Uterus (tissue), 4 donors: ENCODE results near the gene FSTL3. TPM values are rescaled to one million over a fixed set of nuclear protein-coding genes. Genes with fewer than 3 reads are reported as not detected.

ENCODE experiments used
- DNase-seq, 2 donors: peaks; one replicate each; pipeline ENCODE4 v3.0.0-alpha.2; 2019 to 2020
- H3K27ac ChIP-seq, 2 donors: fragments of 200-600 bp; sonication (generic); 1 replicate in 1 of 2; 2 replicates in 1 of 2; pipeline ENCODE4 v1.5.1; 2016 to 2018
- H3K27me3 ChIP-seq, 2 donors: fragments of 200-600 bp; sonication (generic); one replicate each; pipeline ENCODE4 v1.5.1; 2018 to 2019; ENCODE audit warnings: control low read depth in 1 of 2
- H3K36me3 ChIP-seq, 2 donors: fragments of 200-600 bp; sonication (generic); one replicate each; pipeline ENCODE4 v1.5.1; 2019; ENCODE audit warnings: control low read depth in 1 of 2
- H3K4me1 ChIP-seq, 2 donors: fragments of 200-600 bp; sonication (generic); one replicate each; pipeline ENCODE4 v1.5.1; 2018 to 2019; ENCODE audit warnings: control low read depth in 1 of 2
- H3K4me3 ChIP-seq, 2 donors: fragments of 200-600 bp; sonication (generic); 1 replicate in 1 of 2; 2 replicates in 1 of 2; pipeline ENCODE4 v1.5.1; 2018 to 2019; ENCODE audit warnings: mild to moderate bottlenecking in 1 of 2
- H3K9me3 ChIP-seq, 2 donors: fragments of 200-600 bp; sonication (generic); one replicate each; pipeline ENCODE4 v1.5.1; 2019; ENCODE audit warnings: control low read depth in 1 of 2
- POLR2A ChIP-seq, 2 donors: fragments of 450-650 bp; IDR thresholded peaks; one replicate each; pipeline ENCODE4 v1.6.1; 2016; ENCODE audit warnings: antibody characterized with exemption in 2 of 2, mild to moderate bottlenecking in 1 of 2, moderate library complexity in 1 of 2
- intact Hi-C: fragments of 100-400 bp; cut with DNase I; formaldehyde crosslinking; loops from one replicate; pipeline ENCODE4 v1.15.1; 2023; ENCODE audit warnings: low total_unique reads
- total RNA-seq, 4 donors: library from RNA; depleted of rRNA in 3 of 4; stranded (reverse); fragments of >200 nt in 3 of 4; gene quantifications; one replicate each; pipeline versions ENCODE4 v1.1.0 to v1.2.4, GENCODE V29; 2014 to 2023
- TF ChIP-seq, protein P1 (sequence below), 4 experiments: fragments of 200-600 bp in 2 of 4; fragments of 450-650 bp in 2 of 4; sonication (generic) in 2 of 4; IDR thresholded peaks; one replicate each; pipeline ENCODE4 v1.5.1; 2016 to 2019; ENCODE audit warnings: antibody characterized with exemption in 4 of 4, mild to moderate bottlenecking in 2 of 4, moderate library complexity in 1 of 4
- donor health status: DM: yes; HTN: yes; CAD: no.

Gene FSTL3
- total RNA-seq, 4 donors from 2014 or later = 25.3 to 71.7 (median 37.3) TPM

DNA sequence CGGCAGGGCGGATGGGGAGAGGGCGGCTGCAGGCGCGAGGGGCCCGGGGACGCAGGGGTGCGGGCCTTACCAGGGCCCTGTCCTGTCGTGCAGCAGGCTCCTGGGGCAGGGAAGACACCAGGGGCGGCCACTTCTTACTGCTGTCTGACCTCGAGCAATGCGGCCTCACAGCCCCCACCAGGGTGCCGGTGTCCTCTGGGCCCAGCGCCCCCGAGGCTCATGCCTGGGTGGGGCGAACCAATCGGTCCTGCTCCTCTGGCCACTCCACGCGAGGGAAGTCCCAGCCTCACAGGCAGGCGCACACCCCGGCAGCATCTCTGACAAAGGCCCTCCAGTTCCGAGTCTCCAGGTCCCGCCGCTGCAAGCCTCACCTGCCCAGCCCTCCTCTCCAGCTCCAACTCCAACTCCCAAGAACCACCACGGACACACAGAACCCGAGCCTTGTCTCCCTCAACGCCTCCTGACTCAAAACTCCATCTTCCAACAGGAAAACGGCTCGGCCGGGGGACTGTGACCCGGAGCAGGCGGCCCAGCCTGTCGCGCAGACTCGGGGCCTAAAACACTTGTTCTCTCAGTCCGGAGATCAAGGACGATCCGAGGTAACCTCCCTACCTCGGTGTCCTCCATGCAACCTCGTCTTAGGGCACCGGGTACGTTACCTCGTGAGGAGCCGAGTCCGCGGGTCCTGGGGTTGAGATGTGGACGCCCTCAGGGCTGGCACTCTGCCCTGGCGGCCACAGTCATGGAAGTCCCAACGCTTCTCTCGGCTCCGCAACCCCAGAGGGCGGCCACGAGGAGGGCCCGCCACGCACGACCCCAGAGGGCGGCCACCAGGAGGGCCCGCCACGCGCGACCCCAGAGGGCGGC lies 30.0 kb upstream of the FSTL3 start:
- H3K27me3 ChIP-seq = no peaks in the 10 kb centered on the region
- TF ChIP-seq, protein P1, sequence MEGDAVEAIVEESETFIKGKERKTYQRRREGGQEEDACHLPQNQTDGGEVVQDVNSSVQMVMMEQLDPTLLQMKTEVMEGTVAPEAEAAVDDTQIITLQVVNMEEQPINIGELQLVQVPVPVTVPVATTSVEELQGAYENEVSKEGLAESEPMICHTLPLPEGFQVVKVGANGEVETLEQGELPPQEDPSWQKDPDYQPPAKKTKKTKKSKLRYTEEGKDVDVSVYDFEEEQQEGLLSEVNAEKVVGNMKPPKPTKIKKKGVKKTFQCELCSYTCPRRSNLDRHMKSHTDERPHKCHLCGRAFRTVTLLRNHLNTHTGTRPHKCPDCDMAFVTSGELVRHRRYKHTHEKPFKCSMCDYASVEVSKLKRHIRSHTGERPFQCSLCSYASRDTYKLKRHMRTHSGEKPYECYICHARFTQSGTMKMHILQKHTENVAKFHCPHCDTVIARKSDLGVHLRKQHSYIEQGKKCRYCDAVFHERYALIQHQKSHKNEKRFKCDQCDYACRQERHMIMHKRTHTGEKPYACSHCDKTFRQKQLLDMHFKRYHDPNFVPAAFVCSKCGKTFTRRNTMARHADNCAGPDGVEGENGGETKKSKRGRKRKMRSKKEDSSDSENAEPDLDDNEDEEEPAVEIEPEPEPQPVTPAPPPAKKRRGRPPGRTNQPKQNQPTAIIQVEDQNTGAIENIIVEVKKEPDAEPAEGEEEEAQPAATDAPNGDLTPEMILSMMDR (IDR thresholded peaks at IDR 0.05) = no peak
- no peak for TF ChIP-seq POLR2A (IDR thresholded peaks at IDR 0.05)
- H3K36me3 ChIP-seq = no peaks in the 10 kb centered on the region

DNA sequence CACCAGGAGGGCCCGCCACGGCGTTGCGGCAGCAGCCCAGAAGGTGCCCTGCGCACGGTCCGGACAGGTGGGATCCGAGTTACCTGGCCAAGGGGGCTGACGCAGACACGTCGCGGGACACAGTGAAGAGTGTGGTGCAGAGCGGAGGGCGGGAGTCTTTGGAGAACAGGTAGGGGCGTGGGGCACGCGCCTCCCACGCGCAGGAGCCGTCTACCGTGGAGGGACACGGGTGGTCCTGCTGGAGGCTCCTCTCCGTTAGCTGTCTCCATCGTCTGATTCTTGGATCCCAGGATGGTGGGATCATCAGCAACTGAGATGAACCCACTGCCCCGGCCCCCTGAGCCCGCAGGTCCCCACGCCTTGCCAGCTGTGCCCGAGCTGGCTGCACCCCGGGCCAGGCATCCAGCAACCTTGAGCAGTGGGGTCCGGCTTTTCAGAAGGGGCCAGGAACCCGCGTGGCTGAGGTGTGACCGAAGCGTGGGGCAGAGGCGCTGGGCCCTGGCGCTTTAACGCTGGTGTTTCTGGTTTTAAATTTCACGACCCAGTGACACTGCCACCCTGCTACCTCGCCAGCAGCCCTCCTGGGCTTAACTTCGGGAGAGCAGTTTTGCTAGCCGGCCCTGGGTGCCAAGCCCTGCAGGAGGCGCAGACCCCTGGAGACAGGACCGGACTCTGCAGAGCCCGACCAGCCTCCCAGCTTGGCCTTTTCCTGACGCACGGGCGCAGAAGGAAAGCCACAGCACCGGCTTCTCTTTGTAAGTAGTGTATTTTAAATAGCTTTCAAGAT lies 29.2 kb upstream of the FSTL3 start:
- no peaks in the 10 kb centered on the region for H3K27me3 ChIP-seq
- intact Hi-C loops = no loop called here
- no peak overlapping the region for H3K4me3 ChIP-seq
- no peaks in the 10 kb centered on the region for H3K36me3 ChIP-seq
- TF ChIP-seq, protein P1 (IDR thresholded peaks at IDR 0.05) = no peak
- no peak for TF ChIP-seq POLR2A (IDR thresholded peaks at IDR 0.05)
- H3K4me1 ChIP-seq = no peaks in the 10 kb centered on the region
- no peak overlapping the region for H3K27ac ChIP-seq
- DNase-seq = no peak
- H3K9me3 ChIP-seq = no peaks in the 10 kb centered on the region

More for the DNA sequence above, 30.0 kb upstream of the FSTL3 start:
- no peak overlapping the region for H3K27ac ChIP-seq
- intact Hi-C loops = no loop called here
- DNase-seq = no peak
- H3K4me3 ChIP-seq = no peak overlapping the region
- H3K4me1 ChIP-seq = no peaks in the 10 kb centered on the region
- H3K9me3 ChIP-seq = no peaks in the 10 kb centered on the region

DNA sequence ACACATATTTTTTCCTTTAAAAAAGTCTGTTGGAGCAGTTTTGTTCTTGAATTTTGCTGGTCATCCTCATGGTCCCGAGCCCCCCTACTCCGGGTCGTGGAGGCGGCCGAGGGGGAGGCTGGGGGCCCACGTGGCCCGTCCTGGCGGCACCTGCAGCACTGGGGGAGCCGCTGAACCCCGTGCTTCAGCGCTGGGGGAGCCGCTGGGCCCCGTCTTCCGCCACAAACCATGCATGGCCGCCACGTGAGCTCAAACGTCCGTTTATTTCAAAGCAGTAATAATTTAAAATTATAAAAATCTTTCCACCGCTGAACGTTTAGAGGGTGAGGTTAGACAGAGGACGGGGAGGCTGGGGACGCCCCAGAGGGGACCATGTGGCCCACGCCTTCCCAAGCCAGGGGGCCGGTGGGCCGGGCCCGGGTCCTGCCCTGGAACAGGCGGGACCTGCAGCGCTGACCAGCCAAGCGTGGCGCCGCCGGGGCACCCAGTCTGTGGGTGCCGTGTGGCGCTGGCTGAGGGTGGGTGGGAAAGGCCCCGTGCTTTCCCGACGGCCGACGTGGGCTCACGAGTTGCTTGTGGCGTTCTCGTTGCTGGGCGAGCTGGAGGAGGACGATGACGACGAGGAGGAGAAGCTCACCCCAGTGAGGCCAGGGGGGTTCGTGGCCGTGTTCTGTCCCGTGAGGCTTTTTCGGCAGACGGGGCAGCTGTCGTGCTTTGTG lies 28.5 kb upstream of the FSTL3 start:
- Histone ChIP-seq H3K9me3 (no peaks in the 10 kb centered on the region), H3K4me3 (no peak overlapping the region), H3K4me1 (no peaks in the 10 kb centered on the region), H3K27ac (no peak overlapping the region), H3K36me3 (no peaks in the 10 kb centered on the region), H3K27me3 (no peaks in the 10 kb centered on the region)
- intact Hi-C loops = no loop called here
- TF ChIP-seq POLR2A (IDR thresholded peaks at IDR 0.05) = no peak
- TF ChIP-seq, protein P1 (IDR thresholded peaks at IDR 0.05) = no peak
- no peak for DNase-seq

DNA sequence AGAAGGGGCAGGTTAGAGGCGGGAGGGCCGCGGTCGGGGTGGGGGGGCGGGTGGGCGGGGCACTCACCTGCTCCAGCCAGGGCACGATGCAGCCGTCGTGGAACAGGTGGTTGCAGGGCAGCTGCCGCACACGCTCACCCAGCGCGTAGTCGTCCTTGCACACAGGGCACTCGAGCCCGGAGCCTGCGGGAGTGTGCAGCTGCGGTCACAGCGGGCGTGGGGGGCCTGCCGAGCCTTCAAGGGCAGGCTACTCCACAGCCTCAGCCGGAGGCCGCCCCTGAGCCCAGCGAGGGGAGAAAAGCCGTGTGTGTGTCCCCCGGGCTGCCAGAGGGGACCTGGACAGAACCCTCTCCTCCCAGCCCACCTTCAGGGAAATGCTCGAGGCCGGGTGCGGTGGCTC lies 27.9 kb upstream of the FSTL3 start:
- TF ChIP-seq POLR2A (IDR thresholded peaks at IDR 0.05) = no peak
- TF ChIP-seq, protein P1 (IDR thresholded peaks at IDR 0.05) = no peak
- H3K4me3 ChIP-seq = no peak overlapping the region
- no peak overlapping the region for H3K27ac ChIP-seq
- no peaks in the 10 kb centered on the region for H3K27me3 ChIP-seq
- H3K9me3 ChIP-seq = no peaks in the 10 kb centered on the region
- no peaks in the 10 kb centered on the region for H3K4me1 ChIP-seq
- no peak for DNase-seq
- no peaks in the 10 kb centered on the region for H3K36me3 ChIP-seq
- intact Hi-C loops = no loop called here
